Measurements from ENCODE around the gene AFAP1.

GRCh38 chr4:7793186-7793585 lies 146.5 kb downstream of the AFAP1 start:
- TF ChIP-seq CTCF (IDR thresholded peaks at IDR 0.05) = no peak
- TF ChIP-seq POLR2A (IDR thresholded peaks at IDR 0.05) = no peak
